Lung microvascular endothelial cell (primary cell): ENCODE results near the gene LAMP5. TPM values are rescaled to one million over a fixed set of nuclear protein-coding genes. Genes with fewer than 3 reads are reported as not detected.

Source experiments
- DNase-seq, 2 donors: peaks; one replicate each; pipeline versions ENCODE4 v3.0.0 to v3.0.0-alpha.2; 2010; ENCODE audit warnings: low read depth in 2 of 2
- total RNA-seq: library from RNA; depleted of rRNA; stranded (reverse); fragments of >200 nt; gene quantifications from 2 replicates; pipeline ENCODE4 v1.2.1, GENCODE V29; 2014

The LAMP5 gene
- total RNA-seq, 1 donor from 2014 or later, result not detected

DNA sequence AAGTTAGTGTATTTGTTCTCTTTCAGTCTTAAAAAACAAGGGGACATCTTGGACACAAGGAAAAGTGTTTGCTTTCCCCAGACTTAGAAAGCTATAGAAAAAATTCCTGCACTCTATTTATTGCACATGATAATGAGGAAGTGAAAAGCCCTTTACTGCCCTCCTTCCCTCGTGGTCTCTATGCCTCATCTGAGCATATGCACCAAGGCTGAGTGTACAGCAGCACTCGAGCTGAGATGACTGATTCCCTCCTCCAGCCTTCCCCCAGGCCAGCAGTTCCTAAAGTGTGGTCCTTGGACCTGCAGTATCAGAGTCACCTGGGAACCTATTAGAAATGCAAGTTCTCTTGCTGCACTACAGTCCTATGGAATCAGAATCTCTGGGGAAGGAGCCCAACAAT, 14.3 kb upstream of the LAMP5 start:
- no peak for DNase-seq

DNA sequence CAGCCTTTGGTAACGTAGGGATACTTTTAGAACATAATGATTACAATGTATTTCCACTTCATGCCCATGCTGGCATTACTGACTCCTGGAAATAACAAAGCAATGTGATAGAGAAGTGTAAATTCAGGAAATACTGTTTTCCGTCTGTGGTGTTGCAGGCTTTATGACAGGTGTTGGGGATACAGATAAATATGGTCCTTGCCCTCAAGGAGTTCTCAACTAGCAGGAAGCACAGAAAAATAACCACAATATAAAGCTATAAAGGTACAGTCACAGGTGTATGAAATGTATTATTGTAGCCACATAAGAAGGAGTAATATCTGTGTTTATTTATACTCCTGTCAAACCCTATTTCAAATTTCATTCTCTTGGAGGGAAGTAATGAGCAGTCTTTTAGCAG, 12.9 kb upstream of the LAMP5 start:
- no peak for DNase-seq

DNA sequence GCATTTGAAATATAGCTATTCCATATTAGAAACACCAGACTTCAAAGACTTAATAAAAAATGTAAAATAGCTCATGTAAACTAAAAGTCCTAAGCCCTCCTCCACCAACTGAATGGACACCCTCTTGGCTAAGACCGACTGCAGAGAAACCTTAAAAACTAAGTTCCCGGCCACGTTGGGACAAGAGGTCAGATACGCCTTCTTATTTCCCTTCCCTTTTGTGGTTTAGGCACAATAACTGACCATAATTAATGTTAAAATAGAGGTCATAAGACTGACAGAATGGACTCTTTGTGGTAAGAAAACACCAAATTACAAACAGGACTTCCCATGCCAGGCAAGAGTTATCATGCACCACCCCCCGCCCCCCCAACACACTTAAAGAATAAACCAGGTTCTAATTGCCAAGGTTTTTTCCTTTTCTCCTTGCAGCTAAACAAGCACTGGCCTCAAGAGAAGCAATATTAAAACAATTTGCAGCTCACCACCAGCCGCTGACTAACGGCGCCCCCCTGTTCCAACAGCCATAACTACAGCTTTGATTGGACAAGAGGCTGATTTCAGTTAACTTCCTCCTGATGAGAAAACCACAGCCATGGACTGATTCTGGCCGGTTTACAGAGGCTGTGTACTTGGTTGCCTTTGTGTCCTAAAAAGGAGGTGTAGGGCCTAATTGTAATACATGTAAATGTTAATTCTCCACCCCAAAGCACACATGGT, 10.7 kb upstream of the LAMP5 start:
- no peak for DNase-seq

DNA sequence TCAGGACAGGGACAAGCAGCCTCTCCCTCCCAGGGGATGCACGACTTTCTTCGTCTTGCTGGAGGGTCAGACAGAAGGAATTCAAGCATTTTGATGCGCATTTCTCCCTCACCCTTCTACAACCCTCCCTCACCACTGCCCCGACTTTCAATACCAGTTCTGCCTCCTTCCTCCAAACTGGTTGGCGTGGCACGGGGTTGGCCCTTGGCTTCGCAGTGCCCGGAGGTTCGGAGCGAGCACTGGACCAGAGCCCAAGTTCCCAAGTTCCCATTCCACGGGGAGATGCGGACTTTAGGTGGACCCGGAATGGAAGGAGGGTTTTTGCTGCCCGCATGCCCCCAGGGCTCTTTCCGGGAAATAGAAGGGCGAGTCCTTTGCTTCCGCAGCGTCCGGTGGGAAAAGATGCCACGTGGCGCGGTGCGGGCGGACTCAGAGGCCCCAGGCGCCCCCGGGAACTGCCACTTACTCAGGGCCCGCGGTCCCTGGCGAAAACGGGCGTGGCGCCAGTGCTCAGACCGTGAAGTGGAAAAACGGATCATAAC, 8.0 kb upstream of the LAMP5 start:
- no peak for DNase-seq

DNA sequence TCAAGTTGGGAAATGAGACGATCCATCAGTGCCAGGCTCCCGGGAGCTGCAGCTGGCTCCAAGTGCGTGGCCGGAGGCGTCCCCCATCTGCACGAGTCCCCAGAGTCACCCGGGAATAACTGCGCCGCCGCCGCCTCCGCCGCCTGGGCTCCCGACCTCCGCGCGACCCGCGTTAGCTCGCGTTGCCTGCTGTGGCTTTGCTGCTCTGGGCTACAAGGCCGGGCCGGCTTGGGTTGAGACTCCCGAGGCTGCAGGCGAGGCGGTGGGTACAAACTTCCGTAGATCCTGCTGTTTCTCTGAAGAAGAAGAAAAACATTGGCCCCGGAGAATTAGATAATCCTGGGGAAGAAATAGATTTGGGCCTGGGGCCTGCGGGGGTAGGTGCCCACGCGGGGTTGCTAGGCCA, 7.4 kb upstream of the LAMP5 start:
- DNase-seq, result no peak

DNA sequence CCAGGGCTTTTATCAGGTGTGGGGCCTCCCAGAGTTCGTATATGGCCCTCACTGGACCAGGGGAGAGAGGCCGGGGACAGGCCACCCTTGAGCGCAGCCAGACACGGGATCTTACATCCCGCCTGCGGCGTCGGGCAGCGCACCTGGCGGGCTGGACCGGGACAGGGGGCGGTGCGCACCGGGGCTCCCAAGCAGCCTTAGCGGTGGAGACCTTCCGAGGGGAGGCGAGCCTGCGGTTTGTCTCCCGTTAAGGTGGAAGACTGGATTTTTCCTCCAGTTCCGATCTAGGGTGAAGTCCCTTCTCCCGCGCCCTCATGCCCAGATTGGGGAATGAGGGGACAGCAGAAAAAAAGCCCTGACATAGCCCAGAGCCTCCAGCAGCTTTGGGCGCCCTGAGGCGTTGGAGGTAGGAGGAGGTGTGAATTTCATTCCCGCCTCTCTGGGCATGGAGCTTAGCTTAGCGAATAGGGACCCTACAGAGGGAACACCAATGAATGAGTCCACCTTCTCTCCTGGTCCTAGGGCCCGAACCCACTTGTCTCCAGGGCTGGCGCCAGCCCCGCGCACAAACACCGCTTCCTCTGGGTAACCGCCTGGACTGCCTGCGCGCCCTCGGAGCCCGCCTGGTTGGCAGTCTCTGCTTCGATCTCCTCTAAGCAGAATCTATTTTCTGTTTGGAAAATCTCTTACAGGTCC, 6.7 kb upstream of the LAMP5 start:
- DNase-seq, result no peak

DNA sequence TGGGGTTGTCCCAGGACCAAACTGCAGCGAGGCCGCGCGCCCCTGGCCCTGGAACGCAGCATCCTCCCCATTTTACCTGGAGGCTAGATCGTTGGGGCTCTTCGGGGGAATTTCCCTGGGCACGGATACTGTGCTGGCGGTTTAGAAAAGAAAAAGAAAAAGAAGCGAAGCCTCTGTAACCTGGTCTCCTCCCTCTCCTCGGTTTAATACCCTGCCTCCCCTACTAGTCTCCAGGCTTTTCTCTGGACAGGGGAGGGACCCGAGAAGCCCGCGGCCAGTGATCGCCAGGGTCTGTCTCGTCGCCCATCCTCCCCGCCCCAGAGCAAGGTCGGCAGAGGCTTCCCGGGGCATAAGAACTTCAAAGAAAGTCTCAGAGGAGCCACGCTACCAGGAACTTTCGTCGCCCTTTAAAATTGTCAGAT, 6.1 kb upstream of the LAMP5 start:
- DNase-seq, result no peak

DNA sequence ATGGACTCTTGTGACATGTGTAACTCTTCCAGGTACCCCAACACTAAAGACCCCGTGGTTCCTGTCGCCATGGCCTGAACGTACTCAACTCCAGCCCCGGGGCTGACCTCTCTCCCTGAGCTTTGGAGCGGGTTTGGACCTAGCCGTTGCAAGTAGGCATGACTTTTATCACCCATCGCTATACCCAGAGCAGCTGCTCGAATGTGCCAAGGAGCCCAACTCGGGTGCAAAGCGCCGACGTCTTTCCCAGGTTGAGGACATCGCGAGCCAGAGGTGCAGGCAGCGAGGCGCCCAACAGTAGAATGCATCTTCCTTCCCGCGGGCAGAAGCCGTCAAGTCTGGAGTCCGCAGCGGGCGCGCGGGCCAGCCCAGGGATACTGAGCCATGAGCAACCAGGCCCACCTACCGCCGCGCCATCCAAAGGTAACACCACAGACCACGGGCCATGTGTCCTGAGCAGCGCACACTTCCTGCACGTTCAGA, 5.7 kb upstream of the LAMP5 start:
- no peak for DNase-seq

DNA sequence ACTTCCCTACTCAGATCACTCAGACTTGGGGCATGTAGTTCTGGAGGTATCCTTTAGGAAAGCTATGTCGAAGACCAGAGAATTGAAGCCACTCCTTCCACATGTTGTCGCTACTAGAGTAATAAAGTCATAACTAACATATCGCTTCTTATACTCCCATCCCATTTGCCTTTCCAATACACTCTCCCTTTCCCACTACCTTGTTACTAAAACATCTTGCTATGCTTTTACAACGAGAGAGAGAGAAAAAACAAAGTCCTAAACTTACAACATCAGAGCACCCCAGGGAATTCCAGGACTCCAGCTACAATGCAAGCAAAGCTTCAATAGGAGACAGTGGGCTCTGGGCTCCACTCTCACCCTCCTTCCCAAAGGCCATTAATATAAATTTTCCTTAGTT, 5.1 kb upstream of the LAMP5 start:
- DNase-seq, result no peak

DNA sequence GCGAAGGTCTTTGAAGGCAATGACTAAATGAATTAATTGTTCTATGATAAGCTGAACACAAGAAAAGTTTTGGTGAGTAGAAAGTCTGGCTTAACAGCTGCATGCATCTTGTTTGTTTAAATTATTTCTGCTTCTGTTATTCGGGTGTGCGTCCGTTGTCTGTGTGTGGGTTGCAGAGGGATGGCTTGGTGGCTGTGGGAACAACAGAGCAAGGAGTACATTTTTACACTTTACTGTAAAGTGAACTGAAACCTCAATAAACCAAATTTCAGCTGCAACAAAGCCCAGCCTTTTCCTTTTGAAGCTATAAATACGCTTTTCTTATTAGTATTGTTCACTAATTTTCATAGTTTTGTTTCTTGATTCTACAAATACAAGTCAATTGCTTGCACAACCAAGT, 3.5 kb upstream of the LAMP5 start:
- no peak for DNase-seq

DNA sequence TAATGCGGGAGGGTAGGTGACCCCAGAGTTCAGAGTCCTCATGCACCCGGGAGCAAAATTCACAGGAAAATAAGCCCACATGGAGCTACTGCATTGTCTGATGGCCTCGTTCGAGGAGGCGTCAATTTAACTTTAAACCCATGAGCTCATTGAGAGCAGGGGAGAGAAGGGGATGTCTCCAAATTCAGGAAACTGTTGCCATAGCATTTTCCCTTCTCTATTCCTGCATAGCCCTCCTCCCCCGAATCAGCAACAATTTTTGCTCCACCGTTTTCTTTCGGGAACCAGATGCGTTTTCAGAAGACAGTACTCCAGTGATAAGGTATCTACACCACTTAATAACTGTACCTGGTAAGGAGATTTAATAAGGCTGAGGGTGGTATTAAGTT, 324 bp upstream of the LAMP5 start:
- DNase-seq, result no peak

DNA sequence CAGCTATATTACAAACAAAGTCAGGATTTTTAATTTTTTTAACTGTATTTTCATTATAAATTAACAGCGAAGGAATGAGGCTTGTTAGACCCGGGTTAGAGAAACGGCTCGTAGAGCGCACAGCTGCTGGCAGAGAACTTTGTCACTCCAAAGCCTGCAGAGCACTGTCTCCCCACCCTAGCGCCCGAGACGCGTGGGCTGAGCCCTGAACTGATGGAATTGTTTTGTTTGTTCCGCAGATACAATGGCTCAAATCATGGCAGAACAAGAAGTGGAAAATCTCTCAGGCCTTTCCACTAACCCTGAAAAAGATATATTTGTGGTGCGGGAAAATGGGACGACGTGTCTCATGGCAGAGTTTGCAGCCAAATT, 810 bp downstream of the LAMP5 start:
- DNase-seq, result no peak

DNA sequence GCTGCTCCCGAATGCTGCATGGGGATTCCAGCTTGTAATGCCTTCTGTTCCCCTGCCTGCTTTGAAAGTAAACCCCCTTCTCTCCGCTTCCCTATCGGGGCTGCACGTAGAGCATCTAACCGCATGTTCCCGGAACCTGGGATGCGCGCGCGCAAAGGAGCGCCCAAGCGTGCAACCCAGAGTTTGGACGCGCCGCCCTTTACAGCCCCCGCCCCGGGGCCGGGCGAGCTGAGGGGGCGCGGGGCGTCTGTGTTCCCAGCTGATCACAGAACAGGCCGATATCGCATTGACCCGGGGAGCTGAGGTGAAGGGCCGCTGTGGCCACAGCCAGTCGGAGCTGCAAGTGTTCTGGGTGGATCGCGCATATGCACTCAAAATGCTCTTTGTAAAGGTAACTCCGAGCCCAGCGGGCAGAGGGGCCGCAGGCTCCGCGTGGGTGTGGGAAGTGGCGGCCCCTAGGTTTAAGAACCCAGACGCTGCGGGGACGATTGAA, 1.4 kb downstream of the LAMP5 start:
- no peak for DNase-seq

DNA sequence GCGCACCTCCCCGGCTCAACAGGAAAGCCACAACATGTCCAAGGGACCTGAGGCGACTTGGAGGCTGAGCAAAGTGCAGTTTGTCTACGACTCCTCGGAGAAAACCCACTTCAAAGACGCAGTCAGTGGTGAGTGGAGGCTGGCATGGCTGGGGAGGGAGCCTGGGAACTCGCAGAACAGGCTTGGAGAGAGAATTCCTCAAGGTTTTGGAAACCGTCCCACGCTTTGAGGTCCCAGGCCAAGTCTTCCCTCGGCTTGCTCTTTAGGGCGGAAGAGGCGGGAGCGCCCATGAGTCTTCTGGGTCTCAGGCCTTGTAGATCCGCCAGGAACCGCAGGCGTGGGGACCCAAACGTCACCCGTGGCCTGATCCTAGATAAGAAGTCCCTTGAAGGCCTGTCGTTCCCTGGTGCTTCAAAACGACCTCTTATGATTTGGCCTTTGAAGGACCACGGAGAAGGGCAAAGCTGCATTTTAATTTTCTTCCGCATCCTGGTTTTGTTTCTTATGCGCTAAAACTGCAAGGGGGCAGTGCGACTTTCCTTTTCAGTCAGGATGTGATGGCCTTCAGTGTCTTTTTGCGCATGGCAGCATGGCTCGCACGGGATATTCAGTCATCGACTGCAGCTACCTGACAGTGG, 2.0 kb downstream of the LAMP5 start:
- no peak for DNase-seq

DNA sequence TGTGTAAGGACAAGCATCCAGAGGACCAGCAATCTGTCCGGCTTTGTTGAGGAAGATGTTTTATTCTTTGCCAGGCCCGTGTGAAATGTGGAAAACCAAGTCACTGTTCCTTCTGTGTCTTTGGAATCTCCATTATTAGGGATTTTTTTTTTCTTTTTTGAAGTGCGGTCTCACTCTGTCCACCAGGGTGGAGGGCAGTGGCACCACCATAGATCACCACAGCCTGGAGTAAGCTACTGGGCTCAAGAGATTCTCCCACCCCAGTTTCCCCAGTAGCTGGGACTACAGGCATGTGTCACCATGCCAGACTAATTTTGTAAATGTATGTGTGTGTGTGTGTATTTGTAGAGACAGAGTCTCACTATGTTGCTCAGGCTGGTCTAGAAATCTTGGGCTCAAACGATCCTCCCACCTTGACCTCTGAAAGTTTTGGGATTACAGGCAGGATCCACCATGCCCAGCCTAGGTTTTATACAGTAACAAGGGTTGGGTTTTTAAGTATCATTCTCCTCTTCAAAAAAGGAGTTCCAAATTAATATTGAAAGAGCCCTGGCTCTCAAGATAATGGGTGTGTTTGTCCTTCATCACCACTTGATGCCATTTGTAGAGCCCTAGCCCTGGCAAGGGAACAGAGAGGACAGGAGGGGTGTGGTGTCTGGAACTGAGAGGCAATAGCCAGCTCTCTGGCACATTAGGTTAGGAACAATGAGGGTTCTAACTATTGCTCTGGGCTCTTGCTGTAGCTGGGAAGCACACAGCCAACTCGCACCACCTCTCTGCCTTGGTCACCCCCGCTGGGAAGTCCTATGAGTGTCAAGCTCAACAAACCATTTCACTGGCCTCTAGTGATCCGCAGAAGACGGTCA, 3.1 kb downstream of the LAMP5 start:
- no peak for DNase-seq

DNA sequence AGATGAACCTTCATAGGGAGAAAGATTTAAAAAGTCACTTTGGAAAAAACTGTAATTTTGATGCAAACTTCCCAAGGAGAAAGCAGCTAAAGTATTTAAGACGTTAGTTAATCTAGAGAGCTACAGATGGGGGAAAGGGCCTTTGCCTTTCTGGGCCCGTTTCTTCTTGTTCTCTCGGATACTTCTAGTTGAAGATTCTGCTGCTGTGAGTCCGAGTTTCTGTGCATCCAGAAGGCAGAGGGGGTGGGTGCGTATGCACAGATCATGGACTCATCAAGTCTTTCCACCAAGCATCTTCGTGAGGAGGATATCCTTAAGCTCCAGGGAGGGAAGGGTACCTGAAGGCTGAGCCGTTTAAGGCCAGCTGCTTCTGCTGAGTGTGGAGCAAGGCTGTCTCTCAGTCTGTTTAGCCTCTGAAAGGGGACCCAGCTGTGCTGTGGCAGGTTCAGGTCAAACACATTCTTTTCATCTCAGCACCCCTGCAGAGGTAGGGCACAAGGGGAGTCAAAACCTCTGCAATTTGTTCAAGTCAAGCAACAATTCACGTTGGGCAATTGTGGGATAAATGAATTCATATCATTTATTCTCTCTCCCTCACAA, 4.3 kb downstream of the LAMP5 start:
- DNase-seq, result no peak

DNA sequence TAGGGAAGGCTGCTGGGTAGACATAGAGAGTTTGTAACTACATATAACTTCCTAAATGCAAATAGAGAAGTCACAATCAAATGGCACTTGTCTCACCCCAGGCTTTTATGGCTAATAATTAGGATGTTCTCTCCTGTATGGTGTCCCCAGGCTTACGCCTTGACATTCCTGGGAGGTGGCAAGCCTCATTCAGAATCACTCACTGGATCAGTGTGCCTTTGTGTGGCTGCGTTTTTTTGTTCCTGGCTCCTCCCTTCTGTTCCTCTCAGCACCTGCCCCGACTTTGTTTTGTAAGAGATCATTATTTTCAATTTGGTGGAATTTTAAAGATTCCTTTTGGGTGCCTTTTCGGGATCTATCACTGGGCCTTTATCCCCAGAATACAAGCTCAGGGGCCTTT, 5.7 kb downstream of the LAMP5 start:
- DNase-seq, result no peak

DNA sequence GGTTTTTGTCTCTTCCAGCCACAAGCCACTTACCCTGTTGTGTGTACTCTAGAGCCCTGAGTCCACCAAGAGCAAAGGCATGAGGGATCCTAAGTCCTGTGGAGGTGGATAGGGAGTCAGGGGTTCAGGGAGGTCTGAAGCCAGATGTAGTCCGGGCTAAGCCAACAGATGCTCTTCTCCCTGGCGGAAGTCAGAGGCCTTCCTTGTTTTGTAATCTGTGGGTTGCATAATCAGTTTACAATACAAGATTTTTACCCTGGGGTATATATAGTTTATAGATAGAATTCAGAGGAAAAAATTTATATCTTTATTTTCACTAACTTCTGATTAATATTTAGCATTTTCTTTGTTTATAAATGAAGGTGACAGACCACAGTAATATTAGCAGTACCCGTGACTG, 9.2 kb downstream of the LAMP5 start:
- no peak for DNase-seq

DNA sequence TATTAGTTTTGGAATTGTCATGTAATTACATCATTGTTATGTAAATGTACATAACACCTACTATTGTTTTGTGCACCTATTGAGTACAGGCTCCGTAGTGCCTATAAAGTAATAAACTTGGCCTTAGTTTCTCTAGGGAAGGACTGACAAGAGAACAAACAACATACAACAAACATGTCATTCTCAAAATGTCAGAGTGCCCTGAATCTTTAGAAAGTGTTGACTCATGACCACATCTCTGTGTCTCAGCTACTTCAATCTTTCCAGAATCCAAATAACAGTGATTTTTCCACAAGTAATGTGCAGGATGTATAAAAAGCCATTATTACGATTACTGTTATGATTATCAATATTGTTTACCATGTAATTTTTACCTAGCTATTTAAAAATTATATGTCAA, 17.2 kb downstream of the LAMP5 start:
- DNase-seq, result no peak

DNA sequence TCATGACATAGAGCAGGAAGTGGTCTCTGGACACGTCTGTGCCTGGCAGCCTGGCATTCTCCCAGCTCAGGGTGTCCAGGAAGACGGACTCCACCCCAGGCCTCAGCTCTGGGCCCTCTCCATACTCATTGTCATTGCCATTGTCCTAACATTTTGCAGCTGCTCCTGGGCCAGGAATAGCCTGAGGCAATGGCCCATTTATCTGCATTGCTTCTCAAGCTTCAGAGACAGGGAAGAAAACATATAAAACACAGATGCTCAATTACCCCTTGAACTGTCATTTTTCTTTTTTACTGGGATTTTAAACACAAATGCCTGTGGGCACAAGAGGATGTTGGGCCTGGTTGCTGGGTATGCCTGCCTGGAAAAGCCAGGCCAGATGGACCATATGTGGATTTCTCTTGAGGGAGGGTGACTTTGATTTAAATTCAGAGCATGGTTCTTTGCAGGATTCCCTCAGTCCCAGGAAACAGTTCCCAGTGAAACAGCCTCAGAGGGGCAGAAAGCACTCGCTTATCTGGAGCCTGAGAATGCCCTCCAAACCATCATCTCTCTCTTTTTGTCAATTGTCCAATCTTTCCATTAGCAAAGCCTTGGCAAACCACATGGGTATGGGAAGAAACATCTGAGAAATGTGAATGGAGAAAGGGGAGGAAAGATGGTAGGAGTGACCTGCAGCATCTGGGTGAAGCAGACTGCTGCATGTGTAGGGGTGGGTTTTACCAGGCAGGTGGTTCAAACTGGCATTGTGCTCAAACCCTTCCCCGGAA, 17.9 kb downstream of the LAMP5 start:
- DNase-seq, result no peak
